GM12872 (cell line): ENCODE data around the gene MXD4.

Experiments
- TF ChIP-seq, protein P1 (sequence below): IDR thresholded peaks from 3 replicates; pipeline ENCODE4 v1.5.1; 2011; ENCODE audit warnings: low read depth, mild to moderate bottlenecking, low read length, moderate library complexity; ENCODE audit not compliant: insufficient read depth

The MXD4 gene

DNA sequence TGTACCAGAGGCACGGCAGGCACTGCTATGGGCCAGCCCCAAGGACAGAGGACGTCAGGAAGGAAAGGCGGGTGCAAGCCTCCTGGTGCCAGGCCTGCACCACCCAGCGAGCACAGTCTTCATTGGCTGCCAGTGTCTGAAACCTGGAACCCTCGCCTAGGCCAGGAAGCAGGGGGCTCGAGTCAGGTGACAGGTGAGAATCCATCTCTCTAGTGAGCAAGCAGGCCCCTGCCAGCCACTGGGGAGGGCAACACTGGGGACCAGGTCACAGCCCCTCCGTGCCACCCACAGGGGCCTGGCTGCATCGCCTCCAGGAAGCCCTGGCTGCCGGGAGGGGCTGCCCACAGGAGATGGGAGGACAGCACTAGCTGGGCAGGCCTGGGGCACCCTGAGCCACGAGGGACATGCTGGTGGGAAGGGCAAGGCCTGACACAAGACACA, 13.1 kb downstream of the MXD4 start:
- TF ChIP-seq, protein P1, sequence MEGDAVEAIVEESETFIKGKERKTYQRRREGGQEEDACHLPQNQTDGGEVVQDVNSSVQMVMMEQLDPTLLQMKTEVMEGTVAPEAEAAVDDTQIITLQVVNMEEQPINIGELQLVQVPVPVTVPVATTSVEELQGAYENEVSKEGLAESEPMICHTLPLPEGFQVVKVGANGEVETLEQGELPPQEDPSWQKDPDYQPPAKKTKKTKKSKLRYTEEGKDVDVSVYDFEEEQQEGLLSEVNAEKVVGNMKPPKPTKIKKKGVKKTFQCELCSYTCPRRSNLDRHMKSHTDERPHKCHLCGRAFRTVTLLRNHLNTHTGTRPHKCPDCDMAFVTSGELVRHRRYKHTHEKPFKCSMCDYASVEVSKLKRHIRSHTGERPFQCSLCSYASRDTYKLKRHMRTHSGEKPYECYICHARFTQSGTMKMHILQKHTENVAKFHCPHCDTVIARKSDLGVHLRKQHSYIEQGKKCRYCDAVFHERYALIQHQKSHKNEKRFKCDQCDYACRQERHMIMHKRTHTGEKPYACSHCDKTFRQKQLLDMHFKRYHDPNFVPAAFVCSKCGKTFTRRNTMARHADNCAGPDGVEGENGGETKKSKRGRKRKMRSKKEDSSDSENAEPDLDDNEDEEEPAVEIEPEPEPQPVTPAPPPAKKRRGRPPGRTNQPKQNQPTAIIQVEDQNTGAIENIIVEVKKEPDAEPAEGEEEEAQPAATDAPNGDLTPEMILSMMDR: no peak

DNA sequence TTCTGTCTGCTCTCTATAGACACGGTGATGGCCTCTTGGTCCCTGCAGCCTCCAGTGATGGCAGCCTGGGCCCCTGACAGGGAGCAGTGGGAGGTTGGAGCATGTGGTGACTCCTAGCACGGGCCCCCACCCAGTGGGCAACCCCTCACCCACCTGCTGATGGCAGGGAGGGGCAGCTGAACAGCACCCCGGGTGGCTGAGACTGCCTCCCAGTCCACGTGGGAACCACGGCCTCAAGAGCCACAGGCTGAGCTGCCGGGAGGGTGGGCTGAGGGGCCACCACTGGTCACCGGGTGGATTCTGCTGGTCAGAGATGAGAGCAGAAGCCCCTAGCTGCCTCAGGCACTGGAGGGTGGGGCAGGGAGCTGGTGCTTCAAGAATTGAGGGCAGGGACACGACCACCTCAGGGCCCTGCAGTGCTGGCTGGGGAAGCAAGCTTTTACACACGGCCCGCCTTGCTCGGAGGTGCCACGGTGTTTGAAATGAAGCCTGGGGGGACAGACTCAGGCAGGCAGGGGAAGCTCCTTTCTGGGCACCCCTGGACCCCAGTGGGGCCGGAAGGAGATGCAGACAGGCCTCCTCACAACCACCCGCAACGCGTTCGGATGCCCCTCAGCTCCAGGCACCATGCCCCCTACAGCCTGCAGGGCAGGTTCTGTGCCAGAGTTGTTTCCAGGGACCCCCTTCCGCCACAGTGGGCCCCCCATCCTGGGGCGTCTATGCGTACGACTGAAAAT, 13.7 kb downstream of the MXD4 start:
- TF ChIP-seq, protein P1: no peak

DNA sequence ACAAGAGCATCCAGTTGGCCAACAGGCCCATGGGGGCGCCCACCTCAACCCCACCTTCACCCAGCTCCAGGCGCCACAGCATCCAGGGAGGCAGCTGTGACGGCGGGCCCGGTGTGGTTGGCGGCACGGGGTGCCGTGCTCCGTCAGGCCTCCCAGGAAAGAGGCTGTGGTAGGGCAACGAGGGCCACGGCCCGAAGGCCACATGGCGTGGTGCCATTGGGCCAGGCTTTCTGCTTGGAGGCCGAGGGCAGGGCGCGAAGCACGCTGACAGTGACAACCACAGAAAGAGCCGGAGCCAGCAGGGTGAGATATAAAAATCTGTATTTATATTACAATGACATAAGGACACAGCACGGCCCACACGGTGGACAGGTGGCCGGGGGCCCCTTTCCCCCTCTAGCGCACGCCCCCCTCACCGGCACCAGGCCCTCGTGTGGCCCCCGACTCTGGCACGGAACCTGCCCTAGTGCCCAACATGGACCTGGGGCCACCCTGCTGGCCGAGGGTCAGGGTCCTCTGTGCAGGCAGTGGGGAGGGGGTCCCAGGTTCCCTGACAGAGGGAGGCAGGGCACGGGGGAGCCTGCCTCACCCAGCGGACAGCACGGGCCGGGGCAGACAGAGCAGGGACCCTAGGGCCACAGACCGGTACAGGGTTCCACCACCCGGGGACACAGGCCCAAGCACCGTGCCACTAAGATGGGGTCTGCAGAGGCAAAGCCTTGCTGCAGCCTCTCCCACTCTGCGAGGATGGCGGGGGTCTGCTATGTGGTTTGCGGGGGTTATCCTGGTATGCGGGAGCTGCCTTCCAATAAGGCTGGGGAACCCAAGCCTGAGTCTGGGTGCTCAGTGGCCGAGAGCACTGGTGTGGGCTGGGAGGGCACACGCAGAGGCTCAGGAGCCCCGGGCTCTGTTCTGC, 14.5 kb downstream of the MXD4 start:
- TF ChIP-seq, protein P1: no peak

DNA sequence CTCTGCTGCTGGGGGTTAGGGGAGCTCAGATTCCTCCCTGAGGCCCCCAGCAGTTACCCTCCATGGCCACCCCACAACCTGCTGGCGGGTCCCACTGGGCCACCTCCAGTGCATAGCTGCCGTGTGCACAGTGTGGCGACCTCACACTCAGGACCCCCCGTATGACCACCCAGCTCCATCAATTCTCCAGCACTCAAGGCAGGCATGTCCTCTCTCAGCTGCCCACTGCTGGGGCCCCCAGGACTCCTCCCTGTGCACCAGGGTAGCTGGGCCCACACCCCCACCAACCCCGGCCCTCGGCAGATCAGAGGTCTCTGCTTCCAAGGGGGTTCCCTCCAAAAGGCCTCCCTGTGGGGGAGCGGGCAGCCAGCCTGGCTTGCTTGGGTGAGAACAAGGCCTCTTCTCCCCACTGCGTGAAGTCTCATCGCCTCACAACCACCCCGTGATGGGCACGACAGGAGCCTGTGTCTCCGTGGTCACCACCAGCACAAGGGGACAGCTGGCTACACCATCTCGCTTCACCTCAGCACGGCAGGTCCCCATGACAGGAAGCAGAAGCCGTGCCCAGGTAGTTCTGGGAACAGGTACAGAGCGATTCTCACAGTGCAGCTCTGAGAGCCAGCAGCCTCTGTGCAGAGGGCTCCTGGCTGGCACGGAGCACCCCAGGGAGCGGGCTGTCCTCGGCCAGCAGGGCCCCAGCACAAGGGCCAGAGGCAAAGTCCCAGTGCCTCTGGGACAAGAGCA, 15.4 kb downstream of the MXD4 start:
- TF ChIP-seq, protein P1: no peak

DNA sequence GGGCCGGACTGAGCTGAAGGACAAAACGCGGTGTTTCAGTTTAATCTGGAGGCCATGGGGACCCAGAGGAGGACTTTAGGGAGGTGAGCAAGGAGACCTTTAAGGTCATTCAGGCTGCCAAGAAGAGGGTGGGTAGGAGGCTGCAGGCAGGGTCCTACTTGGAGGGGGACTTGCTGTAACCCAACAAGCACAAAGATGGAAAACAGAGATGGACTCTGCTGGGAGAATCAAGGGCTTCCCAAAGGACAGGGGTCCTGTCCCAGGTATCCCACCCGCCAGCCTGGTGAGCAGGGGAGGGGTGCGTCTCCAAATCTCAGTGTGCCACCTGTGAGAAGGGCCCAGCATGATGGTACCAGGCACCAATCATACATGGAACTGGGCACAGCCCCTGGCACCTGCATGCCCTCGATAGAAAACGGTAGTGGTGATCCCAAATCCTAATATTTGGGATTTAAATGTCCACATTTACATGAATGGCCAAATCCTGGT, 16.1 kb downstream of the MXD4 start:
- TF ChIP-seq, protein P1: no peak

DNA sequence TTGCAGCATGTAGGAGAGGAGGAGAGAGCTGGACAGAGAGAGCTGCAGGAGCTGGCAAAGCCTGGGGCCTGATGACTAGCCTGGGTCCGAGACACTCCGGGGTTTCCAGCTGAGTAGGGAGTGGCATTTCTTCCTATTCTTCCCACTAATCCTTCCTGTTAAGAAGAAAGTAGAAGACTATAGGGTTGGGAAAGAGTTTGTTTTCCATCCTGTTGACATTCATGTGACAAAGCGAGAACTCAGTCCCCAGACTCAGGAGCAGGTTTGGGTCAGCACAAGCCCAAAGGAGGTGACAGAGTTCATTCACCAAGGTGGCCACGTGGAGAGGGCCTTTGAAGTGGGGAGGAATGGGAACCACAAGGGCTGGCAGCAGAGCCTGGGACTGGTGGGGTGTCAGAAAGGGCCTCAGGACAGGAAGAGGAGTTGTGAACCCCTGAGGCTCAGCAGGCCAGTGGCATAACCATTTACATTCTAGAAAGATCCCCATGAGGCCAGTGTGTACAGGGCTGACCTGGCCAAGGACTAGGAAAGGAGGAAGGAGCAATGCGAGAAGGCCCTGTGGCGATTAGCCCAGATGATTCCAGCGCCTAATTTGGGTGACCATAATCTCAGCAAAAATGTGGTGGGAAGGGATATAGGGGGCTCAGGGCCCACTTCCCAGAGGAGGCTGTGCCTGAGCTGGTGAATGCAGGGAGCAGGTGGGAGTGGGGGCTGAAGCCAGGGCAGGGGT, 16.7 kb downstream of the MXD4 start:
- TF ChIP-seq, protein P1: no peak
